Stimulated activated CD4-positive, alpha-beta T cell treated with anti-CD3 and anti-CD28 coated beads, Interleukin-15, amount 100 ng/mL, for 48 hours (primary cell): ENCODE results near the gene ATP6V0C.
"Not testable (repeated sequence)": the region's sequence is repeated elsewhere in the genome, so short reads cannot be mapped to it uniquely, and the experiment has no call there.

Source experiments
- DNase-seq, 2 donors: peaks; one replicate each; pipeline ENCODE4 v3.0.0-alpha.2; 2020; ENCODE audit warnings: low read depth in 2 of 2

The ATP6V0C gene

GRCh38 chr16:2527784-2528100, 14.0 kb downstream of the ATP6V0C start:
- DNase-seq, result no peak

DNA sequence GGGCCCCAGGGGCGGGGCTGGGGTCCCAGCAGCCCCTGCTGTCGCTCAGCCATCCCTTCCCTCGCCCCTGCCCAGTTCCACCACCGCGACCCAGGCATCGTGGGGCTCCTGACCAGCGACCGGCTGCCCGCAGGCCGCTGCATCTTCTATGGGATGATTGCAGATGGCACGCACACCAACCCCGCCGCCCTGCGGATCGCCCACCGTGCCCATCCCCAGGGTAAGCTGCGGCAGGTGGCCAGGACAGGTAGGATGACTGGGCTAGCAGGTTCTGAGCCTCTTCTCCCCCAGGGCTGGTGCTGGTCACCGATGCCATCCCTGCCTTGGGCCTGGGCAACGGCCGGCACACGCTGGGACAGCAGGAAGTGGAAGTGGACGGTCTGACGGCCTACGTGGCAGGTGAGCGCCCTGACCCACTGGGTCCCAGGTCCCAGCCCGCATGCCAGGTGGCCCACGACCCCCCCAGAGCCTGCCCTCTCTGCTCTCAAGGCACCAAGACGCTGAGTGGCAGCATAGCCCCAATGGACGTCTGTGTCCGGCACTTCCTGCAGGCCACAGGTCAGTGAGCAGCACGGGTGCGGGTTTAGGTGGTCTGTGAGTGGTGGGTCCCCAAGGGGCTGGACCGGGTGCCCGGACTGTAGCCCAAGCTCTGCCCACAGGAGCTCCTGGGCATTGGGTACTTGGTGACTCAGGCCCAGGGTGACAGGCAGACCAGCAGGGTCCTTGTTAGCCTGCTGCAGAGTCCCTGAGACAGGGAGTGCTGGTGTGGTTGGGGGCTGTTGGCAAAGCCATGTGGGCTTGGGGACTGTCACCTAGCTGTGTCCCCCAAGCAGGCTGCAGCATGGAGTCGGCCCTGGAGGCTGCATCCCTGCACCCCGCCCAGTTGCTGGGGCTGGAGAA, 14.7 kb downstream of the ATP6V0C start:
- DNase-seq, result no peak

DNA sequence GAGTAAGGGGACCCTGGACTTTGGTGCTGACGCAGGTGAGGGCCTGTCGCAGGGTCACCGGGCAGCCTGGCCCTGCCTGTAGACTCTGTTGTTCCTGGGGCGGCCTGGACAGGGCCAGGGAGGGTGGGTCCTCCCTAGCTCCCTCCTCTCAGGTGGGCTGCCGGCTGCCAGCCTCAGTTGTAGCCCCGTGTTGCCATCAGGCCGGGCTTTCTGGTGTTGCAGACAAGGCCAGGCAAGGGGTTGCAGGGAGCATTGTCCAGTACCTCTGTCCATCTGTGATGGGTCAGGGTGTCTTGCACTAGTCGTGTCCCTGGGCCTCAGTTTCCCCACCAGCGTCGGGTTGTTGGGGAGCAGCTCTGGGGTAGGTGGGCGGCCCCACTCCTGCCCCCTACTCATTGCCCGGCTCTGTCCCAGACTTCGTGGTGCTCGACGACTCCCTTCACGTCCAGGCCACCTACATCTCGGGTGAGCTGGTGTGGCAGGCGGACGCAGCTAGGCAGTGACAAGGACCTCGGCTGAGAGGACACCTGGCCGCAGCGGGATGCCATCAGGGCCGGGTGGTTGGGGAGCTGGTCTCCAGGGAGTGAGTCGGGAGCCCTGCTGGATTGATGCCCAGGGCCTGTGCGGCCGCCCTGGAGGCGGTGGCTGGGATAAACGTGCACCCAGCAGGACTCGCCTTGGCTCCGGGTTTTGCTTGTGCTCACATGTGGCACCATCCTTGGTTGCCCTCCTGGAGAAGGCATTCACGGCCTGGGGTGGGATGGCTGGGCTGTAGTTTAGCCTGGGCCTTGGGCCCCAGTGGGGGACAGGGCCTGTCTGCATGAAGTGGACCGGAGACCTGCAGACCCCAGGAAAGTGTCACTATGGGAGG, 15.5 kb downstream of the ATP6V0C start:
- no peak for DNase-seq

DNA sequence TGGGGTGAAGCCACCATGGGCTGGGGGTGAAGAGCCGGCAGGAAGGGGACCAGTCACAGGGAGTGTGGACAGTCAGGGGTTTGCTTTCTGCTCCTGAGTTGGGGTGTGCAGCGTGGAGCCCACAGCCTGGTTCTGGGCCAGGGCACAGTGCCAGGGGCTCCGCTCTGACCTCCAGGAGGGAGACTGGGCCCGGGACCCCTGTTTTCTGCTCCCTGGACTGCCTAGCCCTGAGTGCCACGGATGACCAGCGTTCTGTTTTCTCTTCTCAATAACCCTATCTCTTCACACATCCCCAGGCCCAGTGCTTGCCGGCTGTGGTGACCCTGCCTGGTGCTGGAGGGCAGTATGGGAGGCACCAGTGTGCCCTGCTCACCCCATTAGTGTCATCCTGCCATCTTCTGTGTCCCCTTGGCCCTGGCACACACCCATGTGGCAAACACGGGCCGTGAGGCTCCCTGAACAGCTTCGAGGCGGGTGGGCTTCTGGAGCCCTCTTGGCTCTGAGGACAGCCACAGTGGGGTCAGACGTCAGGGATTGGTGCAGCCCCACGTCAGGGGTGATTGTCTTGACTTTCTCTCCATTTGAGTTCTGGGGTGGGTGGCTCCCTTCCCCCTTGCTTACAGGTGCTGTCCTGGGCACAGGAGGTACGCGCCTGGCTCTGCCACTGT, 16.3 kb downstream of the ATP6V0C start:
- DNase-seq, result no peak

DNA sequence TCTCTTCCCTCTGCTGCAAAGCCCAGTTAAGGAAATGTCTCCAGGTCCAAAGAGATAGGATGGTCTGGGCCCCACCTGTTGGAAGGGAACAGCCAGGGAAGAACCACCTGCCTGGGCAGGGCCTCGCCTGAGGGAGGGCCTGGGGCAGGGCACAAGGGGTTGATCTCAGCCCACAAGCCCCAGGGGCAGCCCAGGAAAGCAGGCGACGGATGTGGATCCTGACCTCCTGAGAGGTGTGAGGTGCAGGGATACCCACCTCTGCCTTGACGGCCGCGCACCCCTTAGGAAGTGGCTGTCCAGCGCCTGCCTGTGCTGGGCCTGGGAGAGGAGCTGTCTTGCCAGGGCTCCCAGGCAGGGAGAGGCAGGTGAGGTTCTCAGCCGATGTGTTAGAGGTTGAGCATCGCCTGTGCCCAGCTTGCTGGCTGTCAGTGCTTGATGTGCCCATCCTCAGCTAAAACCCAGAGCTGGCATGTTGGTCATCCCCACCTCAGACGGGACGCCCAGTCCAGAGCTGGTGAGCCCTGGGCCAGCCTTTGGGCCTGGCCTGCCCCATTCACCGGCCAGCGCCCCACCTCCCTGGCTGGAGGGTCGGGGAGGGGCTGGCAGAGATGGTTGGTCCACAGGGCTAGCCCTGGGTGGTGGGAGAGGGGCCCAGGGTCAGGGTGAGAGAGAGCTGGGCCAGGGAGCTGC, 17.0 kb downstream of the ATP6V0C start:
- DNase-seq, result no peak

GRCh38 chr16:2531371-2531695, 17.6 kb downstream of the ATP6V0C start, which contains the start of gene CEMP1:
CEMP1 (minus strand) TSS chr16:2531408; CDS start chr16:2531073, 335 bp downstream.
- no peak for DNase-seq

DNA sequence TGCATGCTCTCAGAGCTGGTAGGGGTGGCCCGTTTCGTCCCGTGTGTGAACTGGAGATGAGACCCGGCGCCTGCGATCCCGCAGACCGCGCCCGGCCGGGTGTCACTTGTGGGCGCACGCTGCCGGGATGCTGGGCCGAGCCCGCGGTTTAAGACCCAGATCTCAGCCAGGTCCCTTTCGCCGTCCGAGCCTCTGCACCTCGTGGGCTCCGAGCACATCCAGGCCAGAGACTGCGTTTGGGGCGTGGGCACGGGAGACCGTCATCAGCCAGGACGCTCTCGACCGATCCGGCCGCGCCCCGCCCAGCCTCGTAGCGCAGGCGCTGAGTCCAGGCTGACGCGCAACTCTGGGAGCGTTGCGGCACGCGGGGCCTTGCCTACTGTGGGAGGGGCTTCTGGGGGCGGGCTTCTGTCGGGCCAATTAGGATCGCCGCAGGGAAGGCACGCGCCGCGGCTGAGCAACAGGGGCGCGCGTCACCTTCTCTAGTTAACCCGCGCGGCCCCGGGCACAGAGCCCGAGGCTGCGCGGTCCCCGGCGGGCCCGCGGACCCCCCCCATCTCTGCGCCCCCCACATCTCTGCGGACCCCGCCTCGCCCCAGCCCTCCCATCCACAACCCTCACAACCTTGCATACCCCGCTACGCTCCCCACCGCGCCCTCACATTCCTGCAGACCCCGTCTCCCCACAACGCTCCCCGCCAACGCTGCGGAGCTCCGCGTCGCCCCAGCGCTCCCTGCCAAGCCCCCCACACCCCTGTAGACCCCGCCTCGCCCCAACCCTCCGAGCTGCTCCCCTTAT, 18.1 kb downstream of the ATP6V0C start:
- peak; percentile 94 to 97 for DNase-seq

GRCh38 chr16:2532494-2533141, 18.9 kb downstream of the ATP6V0C start:
- DNase-seq, result peak; percentile 51 to 53

GRCh38 chr16:2533142-2533755, 19.5 kb downstream of the ATP6V0C start:
- DNase-seq, result not testable (repeated sequence)

- DNase-seq, result no peak
Observed at GRCh38 chr16:2533912-2534311, 20.2 kb downstream of the ATP6V0C start.

- DNase-seq, result not testable (repeated sequence)
Observed at GRCh38 chr16:2534335-2534734, 20.6 kb downstream of the ATP6V0C start.

DNA sequence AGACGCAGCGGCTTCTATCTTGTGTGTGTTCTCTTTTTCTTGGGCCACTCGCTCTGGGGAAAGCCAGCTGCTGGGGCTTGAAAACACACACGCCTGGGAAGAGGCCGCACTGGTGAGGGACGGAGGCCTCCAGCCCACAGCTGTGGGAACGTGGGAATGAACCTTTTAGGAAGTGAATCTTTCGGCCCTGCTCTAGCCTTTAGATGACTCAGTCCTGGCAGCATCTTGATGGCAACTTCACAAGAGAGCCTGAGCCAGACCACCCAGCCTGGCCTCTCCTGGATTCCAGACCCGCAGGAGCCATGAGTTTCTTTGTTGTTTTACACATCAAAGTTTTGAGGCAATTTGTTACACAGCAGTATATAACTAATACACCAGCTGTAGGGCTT, 21.9 kb downstream of the ATP6V0C start:
- DNase-seq, result no peak

DNA sequence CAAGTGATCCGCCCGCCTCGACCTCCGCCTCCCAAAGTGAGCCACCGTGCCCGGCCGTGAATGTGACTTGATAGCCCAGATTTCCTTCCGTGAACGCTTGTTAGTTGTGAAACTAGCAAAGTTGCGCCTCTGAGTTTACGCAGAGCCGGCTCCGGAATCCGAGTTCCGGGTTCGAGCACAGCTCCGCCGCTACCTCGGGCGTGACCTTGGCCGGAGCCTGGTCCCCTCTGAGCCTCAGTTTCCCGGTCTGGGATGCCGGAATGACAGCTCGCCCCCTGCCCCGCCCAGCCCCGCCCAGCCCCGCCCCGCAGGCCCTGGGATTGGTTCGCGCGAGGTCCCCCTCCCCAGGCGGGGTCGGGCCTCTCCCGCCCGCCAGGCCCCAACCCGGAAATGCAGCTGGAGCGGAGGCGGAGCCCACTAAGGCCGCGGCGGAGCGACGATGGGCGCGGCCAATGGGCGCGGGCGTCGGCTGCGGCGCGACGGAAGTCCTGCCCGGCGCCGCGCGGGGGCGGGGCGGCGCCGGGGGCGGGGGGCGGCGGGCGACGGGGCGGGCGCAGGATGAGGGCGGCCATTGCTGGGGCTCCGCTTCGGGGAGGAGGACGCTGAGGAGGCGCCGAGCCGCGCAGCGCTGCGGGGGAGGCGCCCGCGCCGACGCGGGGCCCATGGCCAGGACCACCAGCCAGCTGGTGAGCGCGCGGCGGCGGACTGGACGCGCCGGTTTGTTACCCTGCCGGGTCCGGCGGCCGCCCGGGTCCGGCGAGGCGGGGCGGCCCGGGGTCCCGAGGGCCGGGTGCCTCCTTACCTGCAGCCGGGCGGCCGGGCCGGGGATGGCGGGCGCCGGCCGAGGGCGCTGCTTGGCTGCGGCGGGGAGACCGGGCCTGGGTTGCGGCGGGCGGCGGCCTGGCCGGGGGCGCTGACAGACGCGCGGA, 24.0 kb downstream of the ATP6V0C start, which contains the start of gene PDPK1:
Gene PDPK1, plus strand, starts transcription at position 571 of the 929 bp plus-strand sequence. Its CDS starts 92 bp downstream, at position 663.
- peak; percentile 87 to 91 for DNase-seq

DNA sequence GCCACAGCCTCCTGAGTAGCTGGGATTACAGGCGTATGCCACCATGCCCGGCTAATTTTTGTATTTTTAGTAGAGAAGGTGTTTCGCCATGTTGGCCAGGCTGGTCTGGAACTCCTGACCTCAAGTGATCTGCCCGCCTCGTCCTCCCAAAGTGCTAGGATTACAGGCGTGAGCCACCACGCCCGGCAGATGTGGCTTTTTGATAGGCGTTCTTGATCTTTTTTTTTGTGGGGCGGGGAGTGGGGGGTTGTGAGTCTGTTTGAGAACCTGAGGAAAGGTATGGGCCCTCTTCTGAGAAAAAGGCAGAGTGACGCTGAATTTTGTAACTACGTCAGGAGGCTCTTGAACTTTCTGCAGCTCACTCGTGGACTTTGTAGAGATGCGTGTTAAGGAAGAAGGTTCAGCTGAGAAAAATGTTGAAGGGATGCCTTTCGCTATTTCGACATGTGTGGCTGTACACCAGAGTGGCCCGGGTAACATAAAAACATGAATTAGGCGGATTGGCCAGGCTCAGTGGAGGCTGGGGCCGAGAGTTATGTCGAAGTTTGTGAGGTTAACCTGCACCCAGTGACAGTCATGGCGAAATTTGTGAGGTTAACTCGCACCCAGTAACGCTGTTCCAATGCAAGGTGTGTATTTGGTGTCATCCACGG, 25.6 kb downstream of the ATP6V0C start:
- DNase-seq, result not testable (repeated sequence)

- DNase-seq, result peak in 1 of 2 donors; percentile 41
Observed at GRCh38 chr16:2539845-2540458, 26.2 kb downstream of the ATP6V0C start.

DNA sequence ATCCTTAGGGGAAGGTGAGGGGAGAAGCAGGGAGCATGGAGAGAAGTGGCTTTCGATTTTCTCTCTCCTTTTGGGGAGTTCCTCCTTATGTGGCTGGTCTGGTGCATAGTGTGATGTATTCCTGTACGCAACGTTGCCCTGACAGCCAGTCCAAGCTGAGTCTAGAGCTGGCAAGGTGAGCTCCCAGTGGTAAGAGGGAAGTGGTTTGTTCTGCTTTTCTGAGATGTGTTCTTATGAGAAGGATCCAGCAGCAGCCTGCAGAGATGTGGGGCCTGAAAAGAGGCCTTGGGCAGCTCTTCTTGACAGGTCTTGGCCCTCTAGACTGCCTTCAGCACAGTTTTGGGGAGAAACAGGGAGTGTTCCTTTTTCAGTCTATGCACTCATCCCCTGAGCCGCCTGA, 27.2 kb downstream of the ATP6V0C start:
- not testable (repeated sequence) for DNase-seq

DNA sequence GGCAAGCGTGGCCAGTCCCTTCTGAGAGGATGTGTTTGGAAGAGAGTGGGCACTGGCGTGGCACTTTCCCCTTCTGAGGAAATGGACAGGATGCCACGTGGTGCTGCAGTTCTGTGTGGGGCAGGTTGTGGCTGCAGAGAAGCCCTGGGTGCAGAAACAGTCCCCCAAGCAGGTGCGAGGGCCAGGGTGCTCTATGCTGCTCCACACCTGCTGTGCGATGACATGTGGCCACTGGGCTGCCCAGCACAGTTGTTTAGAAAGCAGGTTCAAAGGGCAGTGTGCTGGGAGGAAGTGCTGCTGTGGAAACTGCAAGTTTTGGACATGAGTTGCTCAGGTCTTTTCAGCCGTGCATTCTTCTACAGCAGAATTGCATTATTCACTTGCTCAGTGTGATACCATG, 27.7 kb downstream of the ATP6V0C start:
- not testable (repeated sequence) for DNase-seq

DNA sequence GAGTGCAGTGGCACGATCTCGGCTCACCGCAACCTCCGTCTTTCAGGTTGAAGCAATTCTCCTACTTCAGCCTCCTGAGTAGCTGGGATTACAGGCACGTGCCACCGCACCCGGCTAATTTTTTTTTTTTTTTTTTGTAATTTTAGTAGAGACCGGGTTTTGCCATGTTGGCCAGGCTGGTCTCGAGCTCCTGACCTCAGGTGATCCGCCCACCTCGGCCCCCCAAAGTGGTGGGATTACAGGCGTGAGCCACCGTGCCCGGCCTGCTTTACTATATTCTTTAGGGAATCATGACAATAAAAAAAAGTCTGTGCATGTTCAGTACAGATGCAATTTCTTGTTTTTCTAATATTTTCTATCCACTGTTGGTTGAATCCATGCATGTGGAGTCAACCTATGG, 30.0 kb downstream of the ATP6V0C start:
- not testable (repeated sequence) for DNase-seq
